ENCODE results near the gene BTF3L4. TPM values are rescaled to one million over a fixed set of nuclear protein-coding genes. Genes with fewer than 3 reads are reported as not detected.

The BTF3L4 gene
- total RNA-seq, 2 experiments from 2014 or later = 25.5 to 49.0 TPM

DNA sequence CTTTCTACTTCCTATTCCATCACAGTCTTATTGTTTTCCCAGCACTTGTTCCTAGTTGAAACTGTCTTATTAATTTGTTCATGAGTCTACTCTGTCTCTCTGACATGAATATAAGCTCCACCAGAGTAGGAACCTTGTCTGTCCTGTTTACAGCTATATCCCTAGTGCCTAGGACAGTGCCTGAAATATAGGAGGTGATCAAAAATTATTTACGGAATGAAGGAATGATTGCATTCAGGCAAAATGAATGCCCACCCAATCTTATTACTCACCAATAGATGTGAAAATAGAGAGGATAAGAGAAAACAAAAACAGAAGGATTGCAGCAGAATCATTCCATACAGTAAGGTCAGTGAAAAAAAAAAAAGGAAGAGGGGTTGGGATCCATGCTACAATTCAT lies 2.2 kb upstream of the BTF3L4 start:
- CTCF ChIA-PET (ENCODE audit: unreplicated experiment) = no interaction called here
- no peak overlapping the region for H3K27ac ChIP-seq (ENCODE audit: low read depth, low read length, poor library complexity, severe bottlenecking)
- DNase-seq (ENCODE audit: low spot score) = no peak
- no peak overlapping the region for H2AFZ ChIP-seq (ENCODE audit: low read length)
- H3K79me2 ChIP-seq (ENCODE audit: insufficient read depth, low read depth, low read length) = peaks cover 59% of the 10 kb centered on the region
- BruUV-seq (replicated peaks) = no TSS peak
- TF ChIP-seq, protein P1, sequence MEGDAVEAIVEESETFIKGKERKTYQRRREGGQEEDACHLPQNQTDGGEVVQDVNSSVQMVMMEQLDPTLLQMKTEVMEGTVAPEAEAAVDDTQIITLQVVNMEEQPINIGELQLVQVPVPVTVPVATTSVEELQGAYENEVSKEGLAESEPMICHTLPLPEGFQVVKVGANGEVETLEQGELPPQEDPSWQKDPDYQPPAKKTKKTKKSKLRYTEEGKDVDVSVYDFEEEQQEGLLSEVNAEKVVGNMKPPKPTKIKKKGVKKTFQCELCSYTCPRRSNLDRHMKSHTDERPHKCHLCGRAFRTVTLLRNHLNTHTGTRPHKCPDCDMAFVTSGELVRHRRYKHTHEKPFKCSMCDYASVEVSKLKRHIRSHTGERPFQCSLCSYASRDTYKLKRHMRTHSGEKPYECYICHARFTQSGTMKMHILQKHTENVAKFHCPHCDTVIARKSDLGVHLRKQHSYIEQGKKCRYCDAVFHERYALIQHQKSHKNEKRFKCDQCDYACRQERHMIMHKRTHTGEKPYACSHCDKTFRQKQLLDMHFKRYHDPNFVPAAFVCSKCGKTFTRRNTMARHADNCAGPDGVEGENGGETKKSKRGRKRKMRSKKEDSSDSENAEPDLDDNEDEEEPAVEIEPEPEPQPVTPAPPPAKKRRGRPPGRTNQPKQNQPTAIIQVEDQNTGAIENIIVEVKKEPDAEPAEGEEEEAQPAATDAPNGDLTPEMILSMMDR (conservative IDR thresholded peaks at IDR 0.05; ENCODE audit: low read length) = no peak
- intact Hi-C loops (cut with micrococcal nuclease; ENCODE audit: unreplicated experiment) = loop anchor here (10.0 kb wide), 2 partner anchors 1271 to 1781 kb away; partner anchors contain the start of genes LRP8 and NDC1
- POLR2A ChIA-PET = interaction anchor here (0.6 to 0.8 kb wide), 3 partner anchors 12 to 633 kb away, joined by 3 read pairs; no protein-coding TSS in a partner anchor
- peaks cover 44% of the 10 kb centered on the region for H3K36me3 ChIP-seq (ENCODE audit: insufficient read depth, low read length)
- H3K4me1 ChIP-seq (ENCODE audit: insufficient read depth, low read length, poor library complexity, severe bottlenecking) = peaks cover 28% of the 10 kb centered on the region
- peak overlapping the region; percentile 96 for H3K4me3 ChIP-seq (ENCODE audit: low read depth, low read length, poor library complexity, severe bottlenecking)
- no peaks in the 10 kb centered on the region for H3K9me2 ChIP-seq (ENCODE audit: insufficient read depth, low read length)
- no peaks in the 10 kb centered on the region for H3K9me3 ChIP-seq (ENCODE audit: low read length)
- H3K4me2 ChIP-seq (ENCODE audit: low read length) = peak overlapping the region; percentile 97
- peaks cover 25% of the 10 kb centered on the region; the same call in 1 of the 2 replicates for H4K20me1 ChIP-seq (ENCODE audit: insufficient read depth, low read length)

DNA sequence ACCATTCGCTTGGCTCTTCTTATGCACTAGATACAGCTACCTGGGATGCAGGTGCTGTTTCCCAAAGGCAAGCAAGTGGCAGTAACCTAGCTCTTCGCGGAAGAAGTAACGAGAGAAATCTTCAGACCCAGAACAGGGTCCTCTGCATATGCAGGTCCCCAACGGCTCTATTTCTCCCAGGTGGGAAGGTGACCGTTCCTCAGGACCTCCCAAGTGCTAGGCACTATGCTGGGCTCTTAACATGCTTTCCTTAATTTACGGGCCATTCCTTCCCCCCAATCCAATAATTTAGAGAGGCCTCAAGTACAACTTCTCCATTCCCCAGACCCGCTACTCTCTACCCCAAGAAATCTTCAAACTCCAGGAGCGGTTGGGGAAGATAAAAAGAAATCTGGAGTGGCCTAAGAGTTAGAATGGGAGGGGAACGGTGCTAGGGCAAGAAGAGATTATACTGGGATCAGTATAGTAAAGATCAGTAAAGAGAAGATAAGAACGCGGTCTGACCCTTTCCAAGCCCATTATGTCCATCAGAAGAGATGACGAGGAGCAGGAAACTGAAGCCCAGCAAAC lies 1.5 kb upstream of the BTF3L4 start:
- BruUV-seq (replicated peaks) = no TSS peak
- peak overlapping the region; percentile 90 for H2AFZ ChIP-seq (ENCODE audit: low read length)
- peaks cover 31% of the 10 kb centered on the region; the same call in 1 of the 2 replicates for H4K20me1 ChIP-seq (ENCODE audit: insufficient read depth, low read length)
- TF ChIP-seq, protein P1 (conservative IDR thresholded peaks at IDR 0.05; ENCODE audit: low read length) = no peak
- ChIA-PET CTCF (ENCODE audit: unreplicated experiment) (no interaction called here), POLR2A (interaction anchor here (0.6 to 2.0 kb wide), 5 partner anchors 18 to 634 kb away, joined by 3 to 14 read pairs (median 5); partner anchors contain the start of gene KTI12)
- DNase-seq (ENCODE audit: low spot score) = peak; percentile 5
- intact Hi-C loops (cut with micrococcal nuclease; ENCODE audit: unreplicated experiment) = loop anchor here (10.0 kb wide), 2 partner anchors 1270 to 1780 kb away; partner anchors contain the start of genes LRP8 and NDC1
- peaks cover 35% of the 10 kb centered on the region for H3K4me1 ChIP-seq (ENCODE audit: insufficient read depth, low read length, poor library complexity, severe bottlenecking)
- no peaks in the 10 kb centered on the region for H3K9me2 ChIP-seq (ENCODE audit: insufficient read depth, low read length)
- peak overlapping the region; percentile 97 for H3K4me2 ChIP-seq (ENCODE audit: low read length)
- peak overlapping the region; percentile 96 for H3K4me3 ChIP-seq (ENCODE audit: low read depth, low read length, poor library complexity, severe bottlenecking)
- H3K9me3 ChIP-seq (ENCODE audit: low read length) = no peaks in the 10 kb centered on the region
- H3K36me3 ChIP-seq (ENCODE audit: insufficient read depth, low read length) = peaks cover 45% of the 10 kb centered on the region
- H3K79me2 ChIP-seq (ENCODE audit: insufficient read depth, low read depth, low read length) = peaks cover 62% of the 10 kb centered on the region
- H3K27ac ChIP-seq (ENCODE audit: low read depth, low read length, poor library complexity, severe bottlenecking) = peak overlapping the region; percentile 80

Data from OCI-LY7 (cell line).